HG03520 (cell line): Measurements from ENCODE around the gene RCAN3.
"Not testable (repeated sequence)": the region's sequence is repeated elsewhere in the genome, so short reads cannot be mapped to it uniquely, and the experiment has no call there.

ENCODE experiments used
- ATAC-seq: cut with Tn5 transposase; IDR thresholded peaks from one replicate; pipeline ENCODE4 v1.9.1; 2021; ENCODE audit warnings: mild to moderate bottlenecking, moderate library complexity; ENCODE audit not compliant: unreplicated experiment

The RCAN3 gene

DNA sequence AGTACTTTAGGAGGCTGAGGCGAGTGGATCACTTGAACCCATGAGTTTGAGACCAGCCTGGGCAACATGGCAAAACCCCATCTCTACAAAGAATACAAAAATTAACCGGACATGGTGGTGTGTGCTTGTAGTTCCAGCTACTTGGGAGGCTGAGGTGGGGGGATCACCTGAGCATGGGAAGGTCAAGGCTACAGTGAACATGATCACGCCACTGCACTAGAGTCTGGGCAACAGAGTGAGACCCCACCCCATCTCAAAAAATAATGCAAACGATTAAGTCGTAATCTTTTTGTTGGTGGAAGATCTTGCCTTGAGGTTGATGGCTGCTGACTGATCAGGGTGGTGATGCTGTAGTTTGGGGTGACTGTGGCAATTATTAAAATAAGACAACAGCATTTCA, 6.3 kb downstream of the RCAN3 start:
- no peak for ATAC-seq

DNA sequence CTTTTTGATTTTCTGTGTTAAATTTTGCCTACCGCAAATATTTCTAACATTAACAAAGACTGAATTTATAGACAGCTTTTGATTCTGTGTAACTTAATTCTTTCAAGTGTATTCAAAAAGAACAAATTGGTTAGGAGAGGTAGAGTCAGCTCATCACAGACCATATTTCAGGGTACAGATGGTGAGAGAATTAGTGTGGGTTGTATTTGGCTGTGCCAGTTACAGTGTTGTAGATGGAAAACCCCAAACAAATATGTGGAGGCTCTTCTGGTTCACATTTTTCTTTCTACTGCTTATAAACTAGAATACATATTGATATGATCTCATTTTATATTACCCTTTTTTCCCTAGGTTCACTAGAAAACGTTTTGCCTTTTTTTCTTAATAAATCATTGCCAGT, 11.1 kb downstream of the RCAN3 start:
- no peak for ATAC-seq

DNA sequence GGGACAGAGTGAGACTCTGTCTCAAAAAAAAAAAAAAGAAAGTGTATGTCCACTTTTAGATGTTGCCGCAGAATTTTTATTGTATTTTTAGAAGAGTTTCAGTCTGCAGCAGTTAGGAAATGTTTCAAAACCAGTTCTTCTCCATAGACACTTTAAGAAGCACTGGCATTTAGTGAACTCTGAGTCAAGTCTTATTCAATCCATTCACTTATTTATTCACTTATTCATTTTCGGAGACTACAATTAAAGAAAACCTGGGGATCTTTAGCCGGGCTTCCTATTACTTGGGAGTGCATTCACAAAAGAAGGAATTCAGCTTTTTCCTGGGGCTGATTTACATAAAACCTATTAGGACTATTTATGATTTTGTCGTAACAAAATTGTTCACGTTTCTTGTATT, 12.3 kb downstream of the RCAN3 start:
- ATAC-seq, result no peak

- not testable (repeated sequence) for ATAC-seq
Measured at GRCh38 chr1:24515671-24516209, 13.1 kb downstream of the RCAN3 start.

DNA sequence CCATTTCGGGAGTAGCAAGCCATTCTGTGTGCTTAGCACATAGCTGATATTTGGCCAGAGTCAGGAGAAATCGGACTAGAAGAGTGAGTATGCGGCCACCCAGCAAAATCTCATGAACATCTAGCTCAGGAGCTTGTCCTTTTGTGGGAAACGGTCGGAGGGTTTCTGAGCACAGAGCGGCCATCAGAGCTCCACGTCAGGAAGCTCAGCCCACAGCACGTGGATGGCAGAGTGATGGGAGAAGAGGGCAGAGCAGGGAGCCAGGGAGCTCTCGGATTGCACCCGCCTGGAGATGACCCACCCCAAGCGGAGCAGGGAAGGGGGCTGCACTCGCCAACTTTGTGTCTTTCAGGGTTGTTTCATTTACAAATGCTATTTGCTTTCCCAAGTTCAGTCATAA, 13.9 kb downstream of the RCAN3 start:
- no peak for ATAC-seq

DNA sequence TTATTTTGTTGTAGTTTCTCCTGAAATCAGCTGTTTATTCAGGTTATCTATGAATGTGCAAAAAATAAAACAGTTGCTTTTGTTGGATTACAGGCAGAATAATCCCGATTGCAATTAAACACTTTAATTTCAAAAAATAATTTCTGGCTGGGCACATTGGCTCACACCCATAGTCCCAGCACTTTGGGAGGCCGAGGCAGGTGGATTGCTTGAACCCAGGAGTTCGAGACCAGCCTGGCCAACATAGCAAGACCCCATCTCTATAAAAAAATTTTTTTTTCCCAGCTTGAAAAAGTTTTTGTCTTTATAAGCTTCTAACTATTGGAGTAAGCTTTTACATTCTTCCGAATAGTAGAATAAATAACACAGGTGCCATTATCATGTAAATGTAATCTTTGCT, 15.3 kb downstream of the RCAN3 start:
- ATAC-seq, result no peak

DNA sequence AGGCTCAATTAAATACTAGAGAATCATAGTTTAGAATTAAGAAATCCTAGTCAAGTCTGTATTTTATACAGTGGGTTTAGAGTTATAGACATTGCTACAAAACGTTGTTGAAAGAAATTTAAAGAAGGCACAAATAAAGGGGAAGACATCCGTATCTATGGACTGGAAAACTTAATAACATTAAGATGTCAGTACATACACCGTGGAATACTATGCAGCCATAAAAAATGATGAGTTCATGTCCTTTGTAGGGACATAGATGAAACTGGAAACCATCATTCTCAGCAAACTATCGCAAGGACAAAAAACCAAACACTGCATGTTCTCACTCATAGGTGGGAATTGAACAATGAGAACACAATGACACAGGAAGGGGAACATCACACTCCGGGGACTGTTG, 17.6 kb downstream of the RCAN3 start:
- not testable (repeated sequence) for ATAC-seq

GRCh38 chr1:24525606-24526005, 23.0 kb downstream of the RCAN3 start:
- ATAC-seq, result no peak

DNA sequence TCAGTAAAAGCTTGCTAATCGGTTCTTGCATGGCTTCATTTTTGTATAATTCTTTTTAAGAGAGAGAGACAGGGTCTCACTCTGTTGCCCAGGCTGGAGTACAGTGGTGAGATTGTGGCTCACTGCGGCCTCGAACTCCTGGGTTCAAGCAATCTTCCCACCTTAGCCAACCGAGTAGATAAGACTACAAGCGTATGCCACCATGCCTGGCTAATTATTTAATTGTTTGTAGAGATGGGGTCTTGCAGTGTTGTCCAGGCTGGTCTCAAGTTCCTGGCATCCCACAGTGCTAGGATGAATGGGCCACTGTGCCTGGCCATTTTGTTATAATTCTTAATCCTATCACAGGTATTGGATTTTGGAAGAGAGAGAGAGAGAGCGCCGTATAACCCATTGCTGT, 23.4 kb downstream of the RCAN3 start:
- ATAC-seq, result no peak

DNA sequence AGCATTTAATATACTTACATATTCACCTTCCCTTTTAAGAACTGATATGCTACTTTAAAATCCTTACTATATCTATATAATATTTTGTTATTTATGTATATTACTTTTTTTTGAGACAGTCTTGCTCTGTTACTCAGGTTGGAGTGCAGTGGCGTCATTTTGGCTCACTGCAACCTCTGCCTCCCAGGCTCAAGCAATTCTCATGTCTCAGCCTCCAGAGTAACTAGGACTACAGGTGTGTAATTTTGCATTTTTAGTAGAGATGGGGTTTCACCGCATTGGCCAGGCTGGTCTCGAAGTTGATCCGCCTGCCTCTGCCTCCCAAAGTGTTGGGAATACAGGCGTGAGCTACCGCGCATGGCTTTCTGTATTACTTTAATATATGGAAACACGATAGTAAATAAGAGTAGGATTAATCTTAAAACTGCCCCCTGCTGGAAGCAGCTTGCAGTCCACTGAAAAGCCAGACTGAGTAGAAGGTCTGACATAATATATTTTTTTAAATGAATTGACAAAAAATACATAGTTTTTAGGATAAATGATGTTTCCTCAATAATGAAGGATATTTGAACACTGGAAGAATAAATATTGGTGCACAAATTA, 24.4 kb downstream of the RCAN3 start:
- no peak for ATAC-seq

DNA sequence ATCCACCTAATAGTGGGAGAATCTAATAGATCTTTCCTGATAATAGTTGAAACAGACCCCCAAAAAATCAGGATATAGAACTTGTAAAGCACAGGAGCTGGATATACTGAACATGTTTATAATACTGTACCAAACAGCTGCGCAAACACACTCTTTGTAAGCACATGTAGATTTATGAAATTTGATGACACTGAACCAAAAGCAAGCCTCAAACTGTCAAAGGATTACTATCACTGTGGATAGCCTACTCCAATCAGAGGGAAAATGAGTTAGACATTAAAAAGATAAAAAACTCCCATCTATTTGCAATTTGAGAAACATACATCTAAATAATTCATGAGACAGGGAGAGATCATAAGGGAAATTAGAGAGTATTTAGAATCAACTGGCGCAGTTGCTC, 26.1 kb downstream of the RCAN3 start:
- no peak for ATAC-seq

DNA sequence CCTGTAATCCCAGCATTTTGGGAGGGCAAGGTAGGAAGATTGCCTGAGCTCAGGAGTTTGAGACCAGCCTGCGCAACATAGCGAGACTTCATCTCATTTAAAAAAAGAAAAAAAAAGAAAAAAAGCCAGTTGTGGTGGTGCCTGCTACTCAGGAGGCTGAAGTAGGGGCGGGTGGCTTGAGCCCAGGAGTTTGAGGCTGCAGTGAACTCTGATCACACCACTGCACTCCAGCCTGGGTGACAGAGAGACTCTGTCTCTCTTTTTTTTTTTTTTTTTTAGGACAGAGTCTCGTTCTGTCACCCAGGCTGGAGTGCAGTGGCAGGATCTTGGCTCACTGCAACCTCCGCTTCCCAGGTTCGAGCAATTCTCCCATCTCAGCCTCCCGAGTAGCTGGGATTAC, 26.7 kb downstream of the RCAN3 start:
- ATAC-seq, result not testable (repeated sequence)

GRCh38 chr1:24535021-24535424, 32.4 kb downstream of the RCAN3 start:
- no peak for ATAC-seq

DNA sequence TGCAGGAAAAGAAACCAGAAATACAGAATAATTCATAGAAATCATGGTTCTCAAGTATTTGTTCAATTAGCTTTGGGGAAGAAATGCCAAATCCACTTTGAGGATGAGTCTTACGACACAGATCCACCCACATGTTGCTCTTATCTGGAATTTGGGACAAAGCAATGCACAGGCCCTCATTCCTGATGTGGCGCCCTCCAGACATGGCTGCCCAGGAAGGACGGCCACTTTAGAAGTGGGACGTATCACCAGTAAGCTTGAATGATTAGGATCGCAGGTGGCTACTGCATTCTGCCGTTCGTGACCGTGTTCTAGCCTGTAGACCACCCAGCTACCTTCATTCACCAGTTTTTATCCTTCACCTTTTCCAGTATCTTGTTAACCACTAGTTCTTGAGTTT, 33.1 kb downstream of the RCAN3 start:
- ATAC-seq, result no peak

GRCh38 chr1:24536391-24536840, 33.8 kb downstream of the RCAN3 start:
- ATAC-seq, result no peak

DNA sequence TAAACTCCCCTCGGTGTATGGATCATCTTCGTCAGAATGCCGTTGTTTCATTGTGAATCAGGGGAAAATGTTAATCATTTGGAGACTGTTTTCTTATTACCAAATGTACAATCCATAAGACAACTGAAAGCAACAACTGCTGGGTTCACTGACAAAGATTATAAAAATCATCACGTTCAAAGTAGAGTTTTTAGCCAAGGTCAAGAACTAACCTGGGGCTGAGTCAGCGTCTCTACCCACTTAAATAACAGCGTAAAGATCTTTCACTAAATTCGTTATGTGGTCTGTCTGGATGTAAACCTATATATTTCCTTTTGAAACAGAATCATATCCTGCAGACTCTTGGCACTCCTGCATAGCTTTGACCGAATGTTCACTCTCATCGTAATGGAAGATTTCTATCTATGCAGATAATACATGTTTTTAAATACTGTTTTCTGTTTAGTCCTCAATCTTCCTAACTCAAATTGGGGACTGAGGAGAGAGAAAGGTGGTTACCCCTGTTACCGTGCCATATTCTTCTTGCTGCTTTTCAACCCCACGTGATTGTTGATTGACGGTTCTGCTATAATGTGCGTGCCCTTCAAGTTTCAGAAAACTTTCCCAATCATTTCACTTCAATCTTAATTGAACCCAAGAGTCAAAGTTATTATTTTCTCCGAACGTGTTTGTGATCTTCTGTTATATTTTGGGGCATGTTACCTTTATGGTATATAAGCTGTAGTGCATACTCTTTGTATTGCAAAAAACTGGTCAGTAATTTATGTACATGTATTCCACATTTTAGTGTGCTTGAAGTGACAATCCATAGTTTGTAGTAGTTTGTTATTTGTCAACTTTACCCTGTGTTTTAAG, 37.6 kb downstream of the RCAN3 start:
- ATAC-seq, result no peak

DNA sequence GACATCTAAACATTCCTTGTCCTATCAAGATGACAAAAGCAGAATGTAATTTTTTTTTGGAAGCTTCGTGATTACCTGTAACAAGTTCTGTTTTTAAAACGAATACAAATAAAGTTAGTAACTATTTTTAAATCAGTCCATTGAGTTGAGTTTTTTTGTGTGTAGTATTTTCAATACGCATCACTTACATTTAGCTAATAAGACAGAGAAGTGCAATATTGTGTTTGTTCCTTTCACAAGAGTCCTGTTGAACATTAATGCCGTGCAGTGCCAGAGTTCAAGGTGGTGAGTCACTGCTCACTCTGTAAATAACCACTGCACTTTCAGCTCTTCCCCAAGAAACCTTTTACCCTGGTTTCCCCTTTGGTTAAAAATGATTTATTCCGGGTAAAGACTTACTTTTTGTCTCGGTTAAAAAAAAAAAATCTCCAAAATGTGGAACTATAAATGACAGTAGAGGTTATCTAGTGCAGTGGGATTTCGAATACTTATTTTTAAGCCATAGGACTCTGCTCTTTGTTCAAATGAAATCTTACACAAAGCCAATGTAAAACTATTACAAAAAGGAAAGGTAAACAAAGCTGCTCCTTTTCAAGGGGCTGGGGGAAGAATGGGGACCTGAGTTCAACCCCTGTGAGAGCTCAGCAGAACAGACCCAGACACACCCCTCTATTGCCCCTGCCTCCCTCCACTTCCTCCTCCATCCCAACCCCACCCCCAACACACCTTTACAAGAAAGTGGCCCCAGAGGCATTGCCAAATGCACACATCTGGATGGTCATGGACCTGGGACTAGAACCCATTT, 38.5 kb downstream of the RCAN3 start:
- no peak for ATAC-seq

DNA sequence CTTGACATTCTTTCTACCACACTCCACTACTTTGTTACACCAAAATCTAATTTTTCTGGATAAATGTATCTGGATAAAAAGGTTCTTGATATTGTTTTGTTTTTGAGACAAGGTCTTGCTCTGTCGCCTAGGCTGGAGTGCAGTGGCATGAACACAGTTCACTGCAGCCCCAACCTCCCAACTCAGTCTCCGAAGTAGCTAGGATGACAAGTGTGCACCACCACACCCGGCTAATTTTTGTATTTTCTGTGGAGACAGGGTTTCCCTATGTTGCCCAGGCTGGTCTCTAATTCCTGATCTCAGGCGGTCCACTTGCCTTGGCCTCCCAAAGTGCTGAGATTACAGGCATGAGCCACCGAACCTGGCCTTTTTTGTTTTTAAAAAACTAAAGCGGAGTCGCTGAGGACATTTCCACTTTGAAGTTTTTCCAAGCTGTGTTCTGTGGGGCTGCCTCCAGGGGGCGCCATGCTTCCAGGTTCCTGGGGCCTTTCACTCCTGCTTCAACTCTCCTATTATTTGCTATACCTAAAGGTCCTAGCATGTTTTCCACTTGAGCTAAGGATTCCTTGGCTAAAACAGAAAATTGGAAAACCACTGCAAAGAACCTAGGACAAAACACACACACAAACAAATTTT, 39.2 kb downstream of the RCAN3 start:
- no peak for ATAC-seq

- ATAC-seq, result no peak
Measured at GRCh38 chr1:24544239-24544638, 41.6 kb downstream of the RCAN3 start.

- ATAC-seq, result no peak
Measured at GRCh38 chr1:24545662-24546061, 43.0 kb downstream of the RCAN3 start.

DNA sequence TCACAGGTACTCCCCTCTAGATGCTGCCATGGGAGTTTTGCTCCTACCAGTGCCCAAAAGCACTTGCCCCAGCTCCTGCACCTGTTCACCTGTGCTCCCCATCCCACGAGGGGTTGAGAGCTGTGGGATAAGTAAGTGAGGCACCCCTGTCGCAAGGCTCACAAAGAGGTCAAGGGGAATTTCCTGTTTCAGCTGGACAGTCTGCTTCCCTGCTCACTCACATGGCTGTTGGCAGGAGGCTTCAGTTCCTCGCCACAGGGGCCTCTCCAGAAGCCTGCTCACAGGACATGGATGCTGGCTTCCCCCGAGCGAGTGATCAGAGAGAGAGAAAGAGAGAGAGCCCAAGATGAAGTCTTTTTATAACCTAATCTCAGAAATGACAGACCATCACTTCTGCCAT, 44.6 kb downstream of the RCAN3 start:
- no peak for ATAC-seq
